Esophagus muscularis mucosa (tissue), 4 donors: ENCODE results near the gene GPR17.

ENCODE experiments used
- CTCF ChIP-seq, 3 experiments: fragments of 200-600 bp in 2 of 3; fragments of 450-650 bp in 1 of 3; sonication (generic) in 2 of 3; IDR thresholded peaks; one replicate each; pipeline ENCODE4 v1.5.1; 2017 to 2019; ENCODE audit warnings: antibody characterized with exemption in 3 of 3, mild to moderate bottlenecking in 2 of 3, moderate library complexity in 1 of 3
- EP300 ChIP-seq: sonication (generic); formaldehyde crosslinking; IDR thresholded peaks from one replicate; pipeline ENCODE4 v1.6.1; 2017; ENCODE audit warnings: antibody characterized with exemption
- POLR2A ChIP-seq: fragments of 450-650 bp; IDR thresholded peaks from one replicate; pipeline ENCODE4 v1.6.1; 2017; ENCODE audit warnings: antibody characterized with exemption, moderate library complexity, mild to moderate bottlenecking, low read depth

- TF ChIP-seq EP300 (no peak), CTCF (IDR thresholded peaks at IDR 0.05) (no peak), POLR2A (no peak)
These were observed 17.1 kb downstream of the GPR17 start for GRCh38 chr2:127662937-127663565.
